ENCODE data around the gene PRKCH. TPM values are rescaled to one million over a fixed set of nuclear protein-coding genes. Genes with fewer than 3 reads are reported as not detected.

Gene PRKCH
- total RNA-seq, 2 donors from 2014 or later, result 7.2 to 8.6 TPM

DNA sequence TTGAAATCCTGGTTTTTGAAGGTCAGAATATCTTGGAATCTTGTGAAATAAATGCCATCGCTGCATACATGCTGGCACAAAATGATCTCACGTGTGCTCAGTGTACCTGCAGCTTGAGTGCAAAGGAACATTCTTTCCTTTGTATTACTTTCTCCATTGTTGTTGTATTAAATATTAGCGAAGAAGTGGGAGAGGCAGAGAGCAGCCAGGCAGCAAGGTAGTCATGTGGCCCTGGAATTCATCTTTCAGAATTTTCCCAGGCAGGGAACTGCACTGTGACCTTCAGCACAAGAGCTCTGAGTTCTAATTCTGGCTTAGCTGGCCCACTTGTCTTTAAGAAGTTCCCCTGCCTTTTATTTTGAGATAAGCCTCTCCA lies 145.5 kb downstream of the PRKCH start:
- Mint-ChIP-seq H3K9me3 (peaks cover 6% of the 10 kb centered on the region), H3K4me1 (peaks cover 35% of the 10 kb centered on the region), H3K27ac (peak overlapping the region; percentile 67), H3K36me3 (ENCODE audit: low read depth) (no peaks in the 10 kb centered on the region), H3K27me3 (ENCODE audit: insufficient read depth) (no peaks in the 10 kb centered on the region), H3K4me3 (no peak overlapping the region)
- TF ChIP-seq, protein P1, sequence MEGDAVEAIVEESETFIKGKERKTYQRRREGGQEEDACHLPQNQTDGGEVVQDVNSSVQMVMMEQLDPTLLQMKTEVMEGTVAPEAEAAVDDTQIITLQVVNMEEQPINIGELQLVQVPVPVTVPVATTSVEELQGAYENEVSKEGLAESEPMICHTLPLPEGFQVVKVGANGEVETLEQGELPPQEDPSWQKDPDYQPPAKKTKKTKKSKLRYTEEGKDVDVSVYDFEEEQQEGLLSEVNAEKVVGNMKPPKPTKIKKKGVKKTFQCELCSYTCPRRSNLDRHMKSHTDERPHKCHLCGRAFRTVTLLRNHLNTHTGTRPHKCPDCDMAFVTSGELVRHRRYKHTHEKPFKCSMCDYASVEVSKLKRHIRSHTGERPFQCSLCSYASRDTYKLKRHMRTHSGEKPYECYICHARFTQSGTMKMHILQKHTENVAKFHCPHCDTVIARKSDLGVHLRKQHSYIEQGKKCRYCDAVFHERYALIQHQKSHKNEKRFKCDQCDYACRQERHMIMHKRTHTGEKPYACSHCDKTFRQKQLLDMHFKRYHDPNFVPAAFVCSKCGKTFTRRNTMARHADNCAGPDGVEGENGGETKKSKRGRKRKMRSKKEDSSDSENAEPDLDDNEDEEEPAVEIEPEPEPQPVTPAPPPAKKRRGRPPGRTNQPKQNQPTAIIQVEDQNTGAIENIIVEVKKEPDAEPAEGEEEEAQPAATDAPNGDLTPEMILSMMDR (conservative IDR thresholded peaks at IDR 0.05), result no peak
- H3K9ac ChIP-seq (ENCODE audit: extremely low read depth, low read length, poor library complexity, severe bottlenecking), result no peak overlapping the region
- H3K4me3 ChIP-seq (ENCODE audit: low read length), result no peak overlapping the region
- WGBS, 2 experiments (ENCODE audit: insufficient coverage in 1 of 2, insufficient read length in 1 of 2), result 90 to 95% methylated on average over 3 of the region's 3 CpGs
- H3K9me3 ChIP-seq (ENCODE audit: control insufficient read depth, low read length), result no peaks in the 10 kb centered on the region
- H3K27me3 ChIP-seq (ENCODE audit: control insufficient read depth, insufficient read depth, low read length, poor library complexity, severe bottlenecking), result no peaks in the 10 kb centered on the region
- H3K36me3 ChIP-seq (ENCODE audit: control insufficient read depth, insufficient read depth, low read length), result no peaks in the 10 kb centered on the region
- no peak overlapping the region for H3K27ac ChIP-seq (ENCODE audit: low read depth, low read length)
- no peak for DNase-seq
- H3K4me1 ChIP-seq (ENCODE audit: control insufficient read depth, insufficient read depth, low read length), result peaks cover 15% of the 10 kb centered on the region

DNA sequence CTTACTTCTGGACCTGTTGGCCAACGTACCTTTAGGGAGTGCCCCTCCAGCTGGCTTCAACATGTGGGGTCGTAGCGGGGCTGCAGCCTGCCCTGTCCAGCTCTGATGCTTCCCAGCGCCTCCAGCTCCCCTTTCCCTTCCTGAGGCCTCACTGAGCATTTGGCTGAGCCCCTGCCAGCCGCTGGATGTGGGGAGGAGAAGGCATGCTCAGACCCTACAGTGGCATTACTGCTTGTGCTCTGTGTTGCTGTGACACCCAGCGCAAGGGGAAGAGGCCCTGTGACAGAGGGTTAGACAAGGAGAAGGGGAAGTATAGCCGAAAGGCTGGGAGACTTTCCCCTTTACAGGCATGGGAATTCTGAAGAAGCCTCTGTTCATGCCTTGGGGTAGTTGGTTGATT lies 145.9 kb downstream of the PRKCH start:
- Histone ChIP-seq H3K4me3 (ENCODE audit: low read length) (no peak overlapping the region), H3K27me3 (ENCODE audit: control insufficient read depth, insufficient read depth, low read length, poor library complexity, severe bottlenecking) (no peaks in the 10 kb centered on the region), H3K36me3 (ENCODE audit: control insufficient read depth, insufficient read depth, low read length) (no peaks in the 10 kb centered on the region), H3K4me1 (ENCODE audit: control insufficient read depth, insufficient read depth, low read length) (peaks cover 13% of the 10 kb centered on the region), H3K9me3 (ENCODE audit: control insufficient read depth, low read length) (no peaks in the 10 kb centered on the region), H3K27ac (ENCODE audit: low read depth, low read length) (no peak overlapping the region), H3K9ac (ENCODE audit: extremely low read depth, low read length, poor library complexity, severe bottlenecking) (no peak overlapping the region)
- H3K4me3 Mint-ChIP-seq, result no peak overlapping the region
- peaks cover 33% of the 10 kb centered on the region for H3K4me1 Mint-ChIP-seq
- H3K27ac Mint-ChIP-seq, result no peak overlapping the region
- H3K27me3 Mint-ChIP-seq (ENCODE audit: insufficient read depth), result no peaks in the 10 kb centered on the region
- no peaks in the 10 kb centered on the region for H3K36me3 Mint-ChIP-seq (ENCODE audit: low read depth)
- DNase-seq, result no peak
- peaks cover 6% of the 10 kb centered on the region for H3K9me3 Mint-ChIP-seq
- TF ChIP-seq, protein P1 (conservative IDR thresholded peaks at IDR 0.05), result no peak
- 93 to 100% methylated on average over 3 to 7 of the region's 7 CpGs for WGBS, 2 experiments (ENCODE audit: insufficient coverage in 1 of 2, insufficient read length in 1 of 2)

DNA sequence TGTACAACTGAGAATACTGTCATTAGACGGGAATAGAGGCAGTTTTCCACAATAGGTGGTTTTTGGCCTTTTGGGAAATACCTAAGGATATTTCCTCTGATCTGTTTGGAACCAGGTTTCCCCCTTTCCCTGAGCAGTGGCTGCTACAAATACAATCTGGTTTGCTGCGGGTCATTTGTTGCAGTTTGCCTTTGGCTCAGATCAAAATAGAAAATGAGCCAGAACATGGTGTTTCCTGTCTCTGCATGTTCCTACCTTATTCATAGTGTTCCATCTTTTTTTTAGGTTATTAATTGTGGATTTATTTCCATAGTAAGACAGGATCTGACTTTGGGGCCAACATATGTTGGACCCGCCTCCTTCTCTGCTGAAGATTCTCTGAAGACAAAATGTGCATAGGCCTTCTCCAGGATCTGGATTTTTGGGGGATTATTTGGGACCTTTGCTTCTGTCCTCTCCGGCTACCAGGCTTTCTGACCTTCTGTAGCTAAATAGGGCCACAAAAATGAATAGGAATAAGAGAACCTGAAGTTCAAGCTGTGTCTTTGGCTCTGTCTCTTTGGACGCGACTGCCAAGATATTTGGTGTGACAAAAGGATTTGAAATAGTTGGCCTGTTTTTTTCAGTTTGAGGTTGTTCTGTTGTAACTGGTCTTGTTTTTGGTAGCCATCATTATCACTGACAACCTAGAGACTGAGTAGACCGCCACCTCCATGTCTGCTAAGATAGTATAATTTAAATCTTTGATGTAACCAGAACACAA lies 146.9 kb downstream of the PRKCH start:
- TF ChIP-seq, protein P1 (conservative IDR thresholded peaks at IDR 0.05), result no peak
- no peak for DNase-seq
- Histone ChIP-seq H3K36me3 (ENCODE audit: control insufficient read depth, insufficient read depth, low read length) (no peaks in the 10 kb centered on the region), H3K27ac (ENCODE audit: low read depth, low read length) (no peak overlapping the region), H3K4me1 (ENCODE audit: control insufficient read depth, insufficient read depth, low read length) (peaks cover 4% of the 10 kb centered on the region), H3K4me3 (ENCODE audit: low read length) (no peak overlapping the region), H3K9me3 (ENCODE audit: control insufficient read depth, low read length) (no peaks in the 10 kb centered on the region), H3K9ac (ENCODE audit: extremely low read depth, low read length, poor library complexity, severe bottlenecking) (no peak overlapping the region), H3K27me3 (ENCODE audit: control insufficient read depth, insufficient read depth, low read length, poor library complexity, severe bottlenecking) (no peaks in the 10 kb centered on the region)
- Mint-ChIP-seq H3K4me3 (no peak overlapping the region), H3K27me3 (ENCODE audit: insufficient read depth) (no peaks in the 10 kb centered on the region), H3K9me3 (peaks cover 6% of the 10 kb centered on the region), H3K27ac (no peak overlapping the region), H3K36me3 (ENCODE audit: low read depth) (no peaks in the 10 kb centered on the region), H3K4me1 (peaks cover 24% of the 10 kb centered on the region)
- 91 to 97% methylated on average over 6 of the region's 7 CpGs for WGBS, 2 experiments (ENCODE audit: insufficient coverage in 1 of 2, insufficient read length in 1 of 2)

Data from endodermal cell (in vitro differentiated cells).